Measurements from ENCODE around the gene CASP7.

The CASP7 gene

DNA sequence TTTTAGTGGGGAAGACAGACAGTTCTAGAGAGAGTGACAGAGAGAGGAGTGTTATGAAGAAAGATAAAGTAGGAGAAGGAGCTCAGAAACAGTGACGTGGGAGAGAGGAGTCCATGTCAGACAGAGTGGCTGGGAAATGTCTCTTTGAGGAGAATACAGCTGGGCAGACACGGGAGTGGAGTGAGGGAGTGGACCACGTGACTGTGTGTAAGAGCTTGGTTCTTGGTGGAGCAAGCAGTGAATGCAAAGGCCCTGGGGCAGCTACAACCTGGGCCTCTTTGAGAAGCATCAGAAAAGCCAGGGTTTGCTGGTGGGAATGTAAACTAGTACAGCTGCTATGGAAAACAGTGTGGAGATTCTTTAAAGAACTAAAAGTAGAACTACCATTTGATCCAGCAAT is 59.9 kb downstream of the CASP7 start:
- DNase-seq (ENCODE audit: insufficient read length, low spot score) = no peak
- TF ChIP-seq, protein P1, sequence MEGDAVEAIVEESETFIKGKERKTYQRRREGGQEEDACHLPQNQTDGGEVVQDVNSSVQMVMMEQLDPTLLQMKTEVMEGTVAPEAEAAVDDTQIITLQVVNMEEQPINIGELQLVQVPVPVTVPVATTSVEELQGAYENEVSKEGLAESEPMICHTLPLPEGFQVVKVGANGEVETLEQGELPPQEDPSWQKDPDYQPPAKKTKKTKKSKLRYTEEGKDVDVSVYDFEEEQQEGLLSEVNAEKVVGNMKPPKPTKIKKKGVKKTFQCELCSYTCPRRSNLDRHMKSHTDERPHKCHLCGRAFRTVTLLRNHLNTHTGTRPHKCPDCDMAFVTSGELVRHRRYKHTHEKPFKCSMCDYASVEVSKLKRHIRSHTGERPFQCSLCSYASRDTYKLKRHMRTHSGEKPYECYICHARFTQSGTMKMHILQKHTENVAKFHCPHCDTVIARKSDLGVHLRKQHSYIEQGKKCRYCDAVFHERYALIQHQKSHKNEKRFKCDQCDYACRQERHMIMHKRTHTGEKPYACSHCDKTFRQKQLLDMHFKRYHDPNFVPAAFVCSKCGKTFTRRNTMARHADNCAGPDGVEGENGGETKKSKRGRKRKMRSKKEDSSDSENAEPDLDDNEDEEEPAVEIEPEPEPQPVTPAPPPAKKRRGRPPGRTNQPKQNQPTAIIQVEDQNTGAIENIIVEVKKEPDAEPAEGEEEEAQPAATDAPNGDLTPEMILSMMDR (IDR thresholded peaks at IDR 0.05; ENCODE audit: insufficient read depth, missing control alignments) = no peak
- no peak for FAIRE-seq

DNA sequence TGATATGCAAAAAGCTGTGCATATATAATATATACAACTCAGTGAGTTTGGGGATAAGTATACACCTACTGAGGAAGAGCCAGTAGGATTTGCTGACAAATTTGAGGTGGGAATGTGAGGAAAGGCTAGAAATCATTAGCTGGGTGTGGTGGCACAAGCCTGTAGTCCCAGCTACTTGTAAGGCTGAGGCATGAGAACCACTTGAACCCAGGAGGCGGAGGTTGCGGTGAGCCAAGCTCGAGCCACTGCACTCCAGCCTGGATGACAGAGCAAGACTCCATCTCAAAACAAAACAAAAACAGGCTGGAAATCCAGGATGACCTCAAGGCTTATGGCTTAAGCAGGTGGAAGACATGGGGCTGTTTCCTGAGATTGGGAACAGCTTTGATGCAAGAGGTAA is 61.1 kb downstream of the CASP7 start:
- TF ChIP-seq, protein P1 (IDR thresholded peaks at IDR 0.05; ENCODE audit: insufficient read depth, missing control alignments) = no peak
- no peak for DNase-seq (ENCODE audit: insufficient read length, low spot score)
- no peak for FAIRE-seq

GRCh38 chr10:113742466-113742865 is 62.8 kb downstream of the CASP7 start:
- no peak for FAIRE-seq
- TF ChIP-seq, protein P1 (IDR thresholded peaks at IDR 0.05; ENCODE audit: insufficient read depth, missing control alignments) = no peak
- no peak for DNase-seq (ENCODE audit: insufficient read length, low spot score)

- TF ChIP-seq, protein P1 (IDR thresholded peaks at IDR 0.05; ENCODE audit: insufficient read depth, missing control alignments) = no peak
- DNase-seq (ENCODE audit: insufficient read length, low spot score) (no peak), FAIRE-seq (no peak)
These were observed 63.9 kb downstream of the CASP7 start for GRCh38 chr10:113743594-113743993.

DNA sequence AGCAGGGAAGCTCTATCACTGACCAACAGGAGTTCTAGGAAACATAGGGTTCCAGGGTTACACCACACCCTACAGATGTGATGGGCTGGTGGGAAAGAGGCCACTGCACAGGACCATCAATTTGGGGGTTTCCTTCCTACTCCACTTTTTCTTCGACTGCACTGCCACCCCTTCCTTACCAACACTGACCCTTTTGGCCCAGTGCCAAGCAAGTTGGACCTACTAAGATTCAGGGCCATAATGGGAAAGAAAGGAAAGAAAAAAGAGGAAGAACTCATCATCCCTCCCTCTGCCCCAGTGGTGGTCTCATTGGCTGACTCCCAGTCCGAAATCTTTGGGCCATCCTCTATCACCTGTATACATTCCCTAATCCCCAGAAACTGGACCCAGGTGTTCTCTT is 65.7 kb downstream of the CASP7 start:
- DNase-seq (ENCODE audit: insufficient read length, low spot score) = no peak
- TF ChIP-seq, protein P1 (IDR thresholded peaks at IDR 0.05; ENCODE audit: insufficient read depth, missing control alignments) = no peak
- no peak for FAIRE-seq

- TF ChIP-seq, protein P1 (IDR thresholded peaks at IDR 0.05; ENCODE audit: insufficient read depth, missing control alignments) = no peak
- FAIRE-seq (no peak), DNase-seq (ENCODE audit: insufficient read length, low spot score) (no peak)
These were observed 66.7 kb downstream of the CASP7 start for GRCh38 chr10:113746217-113746957.

GRCh38 chr10:113751181-113751732 is 71.5 kb downstream of the CASP7 start, which contains the start of gene PLEKHS1:
Gene PLEKHS1, plus strand, starts transcription at chr10:113751682. Its CDS starts 3,596 bp downstream, at chr10:113755278.
- TF ChIP-seq, protein P1 (IDR thresholded peaks at IDR 0.05; ENCODE audit: insufficient read depth, missing control alignments) = no peak
- no peak for DNase-seq (ENCODE audit: insufficient read length, low spot score)
- no peak for FAIRE-seq
